H1 (cell line): ENCODE measurements around the gene MYOG. TPM values are rescaled to one million over a fixed set of nuclear protein-coding genes. Genes with fewer than 3 reads are reported as not detected.
A peak's percentile ranks its signal among the peaks of the same experiment; 100 is the strongest.

Experiments
- CTCF ChIA-PET: fragments of 300-600 bp; sonication (Branson Sonifier 250); formaldehyde crosslinking; loops from one replicate; lab custom pipeline; 2021; ENCODE audit not compliant: partially characterized antibody; lab: Charles Lee
- POLR2A ChIA-PET: fragments of 300-600 bp; sonication (Branson Sonifier 250); formaldehyde crosslinking; loops from one replicate; lab custom pipeline; 2021; ENCODE audit warnings: inconsistent platforms; ENCODE audit not compliant: partially characterized antibody; lab: Charles Lee
- DNase-seq, 2 experiments: peaks; one replicate each; pipeline versions ENCODE4 v3.0.0 to v3.0.0-alpha.2; 2010 to 2022; ENCODE audit warnings: low spot score in 2 of 2, low read depth in 1 of 2, mixed read lengths in 1 of 2
- FAIRE-seq: peaks from 2 replicates; lab custom pipeline; 2011; peaks lifted over from hg19 to GRCh38; lab: Jason Lieb, UNC
- H2AFZ ChIP-seq: 2 replicates; pipeline ENCODE4 v1.8.1; 2012; ENCODE audit warnings: low read length, inconsistent platforms
- H2AK5ac ChIP-seq: 2 replicates; pipeline ENCODE4 v1.6.1; 2013; ENCODE audit warnings: low read depth, low read length
- H2BK120ac ChIP-seq: replicated peaks from 2 replicates; pipeline ENCODE3; 2013; ENCODE audit warnings: low read depth, low read length, inconsistent platforms
- H2BK12ac ChIP-seq: 2 replicates; pipeline ENCODE4 v1.6.1; 2013; ENCODE audit warnings: low read depth, low read length
- H2BK15ac ChIP-seq: 2 replicates; pipeline ENCODE4 v1.6.1; 2013; ENCODE audit warnings: low read length
- H2BK20ac ChIP-seq: 2 replicates; pipeline ENCODE4 v1.6.1; 2013; ENCODE audit warnings: low read length
- H2BK5ac ChIP-seq: 2 replicates; pipeline ENCODE4 v1.6.1; 2013; ENCODE audit warnings: low read depth, low read length
- H3K14ac ChIP-seq: 2 replicates; pipeline ENCODE4 v1.6.1; 2013; ENCODE audit warnings: inconsistent platforms; ENCODE audit not compliant: insufficient read length
- H3K18ac ChIP-seq: 2 replicates; pipeline ENCODE4 v1.6.1; 2013; ENCODE audit warnings: low read length; ENCODE audit errors: extremely low read depth
- H3K23ac ChIP-seq: 2 replicates; pipeline ENCODE4 v1.6.1; 2013; ENCODE audit warnings: inconsistent platforms; ENCODE audit not compliant: insufficient read length
- H3K23me2 ChIP-seq: 2 replicates; pipeline ENCODE4 v1.6.1; 2013; ENCODE audit warnings: low read depth, low read length
- H3K27ac ChIP-seq: 2 replicates; pipeline ENCODE4 v1.6.1; 2011; ENCODE audit warnings: low read depth, low read length, inconsistent platforms
- H3K27me3 ChIP-seq, 4 experiments: replicated peaks in 1 of 4; 1 replicate in 1 of 4; 2 replicates in 3 of 4; pipeline versions ENCODE4 v1.6.1 to v1.8.1; 2011 to 2013; ENCODE audit warnings: low read length in 3 of 4, mild to moderate bottlenecking in 3 of 4, inconsistent platforms in 2 of 4, mixed read lengths in 2 of 4, moderate library complexity in 1 of 4; ENCODE audit not compliant: control insufficient read depth in 3 of 4, insufficient read depth in 3 of 4; ENCODE audit errors: extremely low read depth in 1 of 4
- H3K36me3 ChIP-seq, 4 experiments: 2 replicates each; pipeline versions ENCODE4 v1.6.1 to v1.8.1; 2011 to 2013; ENCODE audit warnings: mild to moderate bottlenecking in 4 of 4, low read length in 3 of 4, moderate library complexity in 2 of 4, control low read depth in 1 of 4, inconsistent platforms in 1 of 4; ENCODE audit not compliant: insufficient read depth in 4 of 4, control insufficient read depth in 2 of 4
- H3K4ac ChIP-seq: replicated peaks from 2 replicates; pipeline ENCODE3; 2013; ENCODE audit warnings: low read length, low read depth, mixed read lengths, inconsistent platforms; ENCODE audit not compliant: insufficient read length
- H3K4me1 ChIP-seq, 4 experiments: replicated peaks in 1 of 4; 1 replicate in 1 of 4; 2 replicates in 3 of 4; pipeline versions ENCODE4 v1.6.1 to v1.8.1; 2011 to 2013; ENCODE audit warnings: low read length in 3 of 4, inconsistent platforms in 2 of 4, mixed read lengths in 1 of 4; ENCODE audit not compliant: insufficient read depth in 4 of 4, control insufficient read depth in 3 of 4
- H3K4me2 ChIP-seq, 2 experiments: 2 replicates each; pipeline versions ENCODE4 v1.6.1 to v1.8.1; 2011 to 2013; ENCODE audit warnings: low read depth in 2 of 2, low read length in 2 of 2, control low read depth in 1 of 2, inconsistent platforms in 1 of 2, mild to moderate bottlenecking in 1 of 2; ENCODE audit not compliant: insufficient read depth in 1 of 2
- H3K4me3 ChIP-seq, 4 experiments: fragments of 200-600, 300-600 bp in 1 of 4; sonication (generic), shearing (Covaris generic), sonication (Bioruptor Twin) in 1 of 4; 2 replicates each; pipeline versions ENCODE4 v1.5.1 to v1.8.1; 2011 to 2016; ENCODE audit warnings: low read length in 4 of 4, low read depth in 3 of 4, control low read depth in 2 of 4, inconsistent platforms in 2 of 4, mild to moderate bottlenecking in 2 of 4, mixed read lengths in 1 of 4, moderate library complexity in 1 of 4; ENCODE audit not compliant: insufficient read depth in 2 of 4; ENCODE audit errors: extremely low read depth in 1 of 4
- H3K56ac ChIP-seq: replicated peaks from 2 replicates; pipeline ENCODE3; 2013; ENCODE audit warnings: low read depth, mild to moderate bottlenecking, mixed read lengths, low read length, inconsistent platforms; ENCODE audit not compliant: insufficient read length
- H3K79me1 ChIP-seq: 2 replicates; pipeline ENCODE4 v1.6.1; 2013; ENCODE audit warnings: low read depth, low read length, control low read depth
- H3K79me2 ChIP-seq, 2 experiments: 2 replicates each; pipeline versions ENCODE4 v1.6.1 to v1.8.1; 2012 to 2013; ENCODE audit warnings: low read length in 2 of 2, mild to moderate bottlenecking in 2 of 2, inconsistent platforms in 1 of 2; ENCODE audit not compliant: insufficient read depth in 2 of 2, control insufficient read depth in 1 of 2
- H3K9ac ChIP-seq, 4 experiments: replicated peaks in 1 of 4; 1 replicate in 1 of 4; 2 replicates in 3 of 4; pipeline versions ENCODE4 v1.6.1 to v1.8.1; 2011 to 2013; ENCODE audit warnings: low read depth in 3 of 4, low read length in 3 of 4, control low read depth in 2 of 4, mild to moderate bottlenecking in 2 of 4, moderate library complexity in 2 of 4, inconsistent platforms in 1 of 4; ENCODE audit errors: extremely low read depth in 1 of 4
- H3K9me3 ChIP-seq, 2 experiments: 2 replicates each; pipeline versions ENCODE4 v1.6.1 to v1.8.1; 2012 to 2013; ENCODE audit warnings: mild to moderate bottlenecking in 2 of 2, moderate library complexity in 2 of 2, control low read depth in 1 of 2, inconsistent platforms in 1 of 2, low read depth in 1 of 2, low read length in 1 of 2, mixed read lengths in 1 of 2; ENCODE audit not compliant: insufficient read depth in 2 of 2
- H4K20me1 ChIP-seq, 2 experiments: replicated peaks in 1 of 2; 2 replicates each; pipeline versions ENCODE3 to v1.8.1; 2011 to 2013; ENCODE audit warnings: inconsistent platforms in 2 of 2, low read length in 2 of 2, mild to moderate bottlenecking in 1 of 2; ENCODE audit not compliant: insufficient read depth in 2 of 2, control insufficient read depth in 1 of 2
- H4K5ac ChIP-seq: 2 replicates; pipeline ENCODE4 v1.6.1; 2013; ENCODE audit warnings: low read length, low read depth, mixed read lengths, inconsistent platforms; ENCODE audit not compliant: insufficient read length
- H4K8ac ChIP-seq: 2 replicates; pipeline ENCODE4 v1.8.0; 2013; ENCODE audit warnings: mild to moderate bottlenecking, moderate library complexity, low read length, inconsistent platforms; ENCODE audit not compliant: insufficient read depth; ENCODE audit errors: extremely low read depth
- H4K91ac ChIP-seq: replicated peaks from 2 replicates; pipeline ENCODE3; 2013; ENCODE audit warnings: low read length, mixed read lengths, inconsistent platforms; ENCODE audit not compliant: insufficient read length
- BACH1 ChIP-seq: IDR thresholded peaks from 2 replicates; pipeline ENCODE4 v1.6.1; 2012; ENCODE audit warnings: low read length, improper control_type of control experiment
- BRCA1 ChIP-seq: IDR thresholded peaks from 2 replicates; pipeline ENCODE4 v1.6.1; 2012; ENCODE audit warnings: low read depth, low read length, improper control_type of control experiment
- CREB1 ChIP-seq: IDR thresholded peaks from 2 replicates; pipeline ENCODE4 v1.6.1; 2012; ENCODE audit warnings: inconsistent platforms
- EZH2 ChIP-seq: fragments of 200-600 bp; sonication (generic); IDR thresholded peaks from 2 replicates; pipeline ENCODE4 v1.7.1; 2012; ENCODE audit warnings: low read depth, mild to moderate bottlenecking, moderate library complexity, low read length, inconsistent platforms; ENCODE audit not compliant: severe bottlenecking
- HDAC2 ChIP-seq, 2 experiments: fragments of 300-600 bp in 1 of 2; sonication (generic) in 1 of 2; IDR thresholded peaks; 2 replicates each; pipeline ENCODE4 v1.6.1; 2011 to 2012; ENCODE audit warnings: low read depth in 2 of 2, low read length in 2 of 2, mild to moderate bottlenecking in 2 of 2, moderate library complexity in 2 of 2, borderline replicate concordance in 1 of 2, inconsistent platforms in 1 of 2
- HDAC6 ChIP-seq: IDR thresholded peaks from one replicate; pipeline ENCODE4 v1.7.1; 2012; ENCODE audit warnings: low read depth, mild to moderate bottlenecking, inconsistent platforms, low read length, moderate library complexity
- POU5F1 ChIP-seq: IDR thresholded peaks from 2 replicates; pipeline ENCODE4 v1.6.1; 2011; ENCODE audit warnings: low read depth, mild to moderate bottlenecking, low read length, moderate library complexity
- RXRA ChIP-seq: IDR thresholded peaks from 2 replicates; pipeline ENCODE4 v1.6.1; 2011; ENCODE audit warnings: low read depth, mild to moderate bottlenecking, low read length, moderate library complexity; ENCODE audit not compliant: insufficient read depth
- SP1 ChIP-seq: IDR thresholded peaks from 2 replicates; pipeline ENCODE4 v1.6.1; 2011; ENCODE audit warnings: low read depth, low read length
- SP2 ChIP-seq: IDR thresholded peaks from 2 replicates; pipeline ENCODE4 v1.6.1; 2012; ENCODE audit warnings: mild to moderate bottlenecking, low read length, inconsistent platforms
- SRF ChIP-seq: IDR thresholded peaks from 2 replicates; pipeline ENCODE4 v1.6.1; 2011; ENCODE audit warnings: mild to moderate bottlenecking, low read depth, low read length, moderate library complexity
- SUZ12 ChIP-seq: fragments of 200-600 bp; sonication (generic); IDR thresholded peaks from 2 replicates; pipeline ENCODE4 v1.6.1; 2012; ENCODE audit warnings: mild to moderate bottlenecking, inconsistent platforms, low read length, moderate library complexity, mixed read lengths
- TBP ChIP-seq: IDR thresholded peaks from 2 replicates; pipeline ENCODE4 v1.6.1; 2011; ENCODE audit warnings: low read depth, low read length, improper control_type of control experiment
- TCF12 ChIP-seq: IDR thresholded peaks from 2 replicates; pipeline ENCODE4 v1.6.1; 2011; ENCODE audit warnings: low read depth, mild to moderate bottlenecking, low read length
- WGBS, 2 experiments: shearing (Covaris generic) in 1 of 2; methylation state at CpG; one replicate each; pipeline versions ENCODE4 v1.1.6 to v1.1.7; 2013 to 2015; ENCODE audit warnings: low lambda C conversion rate in 2 of 2, mixed read lengths in 2 of 2, inconsistent platforms in 1 of 2, low coverage in 1 of 2, missing lambda C conversion rate in 1 of 2; ENCODE audit not compliant: insufficient replicate concordance in 2 of 2, insufficient coverage in 1 of 2, insufficient read length in 1 of 2; ENCODE audit errors: extremely low coverage in 1 of 2, missing lambda C conversion rate in 1 of 2; 5-methylcytosine and 5-hydroxymethylcytosine counted together
- polyA plus RNA-seq, 7 experiments: library from polyadenylated mRNA; depleted of rRNA in 3 of 7; stranded (reverse) in 5 of 7; unstranded in 2 of 7; fragments of >200 nt in 5 of 7; fragments of 200-250 nt in 2 of 7; gene quantifications; 1 replicate in 5 of 7; 2 replicates in 1 of 7; 4 replicates in 1 of 7; pipeline versions ENCODE4 v1.2.1 to v1.2.3, GENCODE V29; 2011 to 2013; ENCODE audit warnings: missing spikeins in 2 of 7, mixed read lengths in 2 of 7
- total RNA-seq: library from RNA; stranded (reverse); fragmentation: NEBNext Ultra II Directional; extraction: Animal tissue kit (Norgen Biotek cat#: 25700); gene quantifications from 2 replicates; pipeline ENCODE4 v1.2.1, GENCODE V29; 2021

MYOG gene
- total and polyA plus RNA-seq, 2 of the 8 experiments (the other 6 are each of a cell fraction or from before 2014, with no cell fraction given): not detected

DNA sequence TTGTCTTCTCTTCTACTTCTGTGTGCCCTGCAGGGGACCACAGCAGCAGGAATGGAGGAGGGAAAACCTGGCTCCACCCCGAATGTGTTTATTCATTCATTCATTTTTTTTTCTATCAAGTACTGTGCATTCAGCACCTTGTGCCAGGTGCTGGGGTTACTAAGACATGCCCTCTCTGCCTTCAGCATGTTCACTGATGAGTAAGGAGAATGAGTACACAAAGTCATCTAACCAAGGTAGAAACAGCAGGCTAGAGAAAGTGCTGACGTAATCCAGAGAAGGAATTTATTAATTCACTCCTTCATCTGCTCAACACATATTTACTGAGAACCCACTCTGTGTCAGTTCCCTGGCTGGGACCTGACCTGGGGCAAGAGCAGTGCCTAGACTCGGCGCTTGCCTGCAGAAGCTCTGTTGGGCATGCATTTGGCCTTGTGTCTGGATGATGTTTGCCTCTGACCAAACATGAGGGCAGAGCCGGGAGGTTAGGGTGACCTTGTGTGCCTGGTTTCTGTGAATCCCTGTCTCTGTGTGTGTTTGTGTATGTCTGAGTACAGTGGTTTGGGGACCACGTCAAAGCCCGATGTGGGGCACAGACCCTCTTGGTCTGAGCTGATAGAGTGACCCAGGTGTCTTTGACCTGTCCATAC, 3.3 kb upstream of the MYOG start:
- peaks cover 1% of the 10 kb centered on the region; the same call in 1 of the 2 replicates for H3K23me2 ChIP-seq
- H3K4me2 ChIP-seq: no peak overlapping the region
- H2BK12ac ChIP-seq: no peak overlapping the region; the same call in 1 of the 2 replicates
- no peak overlapping the region for H3K56ac ChIP-seq
- no peak overlapping the region for H2BK120ac ChIP-seq
- H4K91ac ChIP-seq: no peak overlapping the region
- POLR2A ChIA-PET: no interaction called here
- WGBS, 2 experiments: 90% methylated on average over 5 of the region's 7 CpGs; no CpG with 5 or more reads in 1 of the 2 experiments
- H3K27ac ChIP-seq: no peak overlapping the region
- H3K14ac ChIP-seq: no peak overlapping the region
- peaks cover 0 to 3% (median 0%) of the 10 kb centered on the region in 4 experiments; a peak in 1 of 7 replicates for H3K4me1 ChIP-seq
- H4K8ac ChIP-seq: no peak overlapping the region; the same call in 1 of the 2 replicates
- H2BK5ac ChIP-seq: no peak overlapping the region
- DNase-seq: peak in 1 of 2 experiments; percentile 35
- H3K23ac ChIP-seq: no peak overlapping the region
- CTCF ChIA-PET: interaction anchor here (0.5 to 16.4 kb wide), 12 partner anchors 8 to 1571 kb away, joined by 3 to 275 read pairs (median 4); partner anchors contain the start of gene ADORA1
- no peaks in the 10 kb centered on the region for H3K36me3 ChIP-seq
- no peaks in the 10 kb centered on the region for H3K79me1 ChIP-seq
- no peak overlapping the region for H3K9ac ChIP-seq
- H4K5ac ChIP-seq: no peak overlapping the region
- no peak for FAIRE-seq
- no peak overlapping the region for H2AK5ac ChIP-seq
- no peak overlapping the region for H3K18ac ChIP-seq
- 0 out of 7 replicates have a peak, but pooled peaks cover 0 to 2% (median 0%) of the 10 kb centered on the region in 4 experiments for H3K27me3 ChIP-seq
- H3K9me3 ChIP-seq: no peaks in the 10 kb centered on the region
- H4K20me1 ChIP-seq: no peaks in the 10 kb centered on the region
- no peaks in the 10 kb centered on the region for H3K79me2 ChIP-seq
- no peak overlapping the region for H3K4me3 ChIP-seq
- no peak overlapping the region for H2BK15ac ChIP-seq
- H3K4ac ChIP-seq: no peak overlapping the region
- H2AFZ ChIP-seq: no peak overlapping the region
- H2BK20ac ChIP-seq: 0 out of 2 replicates have a peak overlapping the region, but pooled peaks have one; percentile 84
- TF ChIP-seq SP1 (no peak), TCF12 (no peak), HDAC2 (IDR thresholded peaks at IDR 0.05; ENCODE audit: borderline replicate concordance in 1 of 2, low read depth in 2 of 2, low read length in 2 of 2) (no peak), TBP (no peak), SUZ12 (no peak), SRF (no peak), POU5F1 (no peak), SP2 (no peak), BRCA1 (no peak), EZH2 (no peak), HDAC6 (no peak), BACH1 (no peak), RXRA (no peak), CREB1 (no peak)
